Stimulated activated CD4-positive, alpha-beta T cell treated with anti-CD3 and anti-CD28 coated beads, Interleukin-12 subunit alpha, Interleukin-12 subunit beta, amount 100 ng/mL, for 4 hours (primary cell): Measurements from ENCODE around the gene UBE2Q1.

Experiments used
- DNase-seq: peaks from one replicate; pipeline ENCODE4 v3.0.0-alpha.2; 2020

Gene UBE2Q1

DNA sequence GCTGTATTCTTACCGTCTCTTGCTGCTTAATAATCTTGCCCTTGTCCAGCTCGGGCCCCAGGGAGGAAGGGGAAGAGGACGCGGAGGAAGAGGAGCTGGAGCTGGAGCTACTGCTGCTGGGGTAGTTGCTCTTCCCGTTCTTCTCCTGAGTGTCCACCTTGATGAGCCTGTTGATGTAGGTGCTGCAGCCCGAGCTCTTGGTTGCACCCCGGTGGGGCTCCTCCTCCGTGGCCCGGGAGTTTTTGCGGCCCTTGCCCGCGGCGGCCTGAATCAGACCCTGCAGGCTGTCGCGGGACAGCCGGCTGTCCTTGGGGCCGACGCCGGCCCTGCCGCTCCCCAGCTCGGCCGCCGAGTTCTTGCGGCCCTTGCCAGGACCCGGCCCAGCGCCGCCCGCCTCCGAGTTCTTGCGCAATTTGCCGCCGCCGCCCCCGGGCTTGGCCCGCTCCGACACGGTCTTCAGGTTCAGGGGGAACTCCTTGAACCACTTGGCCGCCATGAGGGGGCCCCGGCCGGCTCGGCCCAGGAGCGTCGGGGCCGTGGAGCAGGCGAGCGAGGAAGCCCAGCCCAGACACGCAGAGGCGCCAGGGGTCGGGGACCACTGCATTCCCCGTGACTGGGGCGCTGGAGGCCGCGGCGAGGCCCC is 56.9 kb downstream of the UBE2Q1 start:
- DNase-seq, result no peak

DNA sequence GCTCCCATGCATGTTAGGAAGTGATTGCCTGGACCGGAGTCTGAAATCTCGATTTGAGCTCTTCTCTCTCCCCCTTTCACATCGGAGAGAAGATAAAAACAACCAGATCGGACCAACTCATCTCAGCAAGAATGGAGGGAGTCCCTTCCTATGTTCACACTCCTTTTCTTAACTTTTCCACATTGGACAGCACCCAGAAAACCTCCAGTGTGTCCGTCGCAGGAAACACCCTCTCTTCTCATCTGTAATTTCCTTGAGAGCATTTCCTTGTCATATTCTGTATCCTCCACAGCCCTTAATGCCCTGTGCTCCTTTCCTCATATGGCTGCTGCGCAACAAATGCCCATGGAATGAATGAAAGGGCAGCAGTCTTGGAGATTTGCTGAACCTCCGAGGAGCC is 57.9 kb downstream of the UBE2Q1 start:
- DNase-seq, result no peak

GRCh38 chr1:154499446-154499845 is 59.0 kb downstream of the UBE2Q1 start:
- DNase-seq, result no peak
